ENCODE results near the gene GNG12. TPM values are rescaled to one million over a fixed set of nuclear protein-coding genes. Genes with fewer than 3 reads are reported as not detected.

Gene GNG12
- total RNA-seq, 1 experiment from 2014 or later: 14.3 TPM

DNA sequence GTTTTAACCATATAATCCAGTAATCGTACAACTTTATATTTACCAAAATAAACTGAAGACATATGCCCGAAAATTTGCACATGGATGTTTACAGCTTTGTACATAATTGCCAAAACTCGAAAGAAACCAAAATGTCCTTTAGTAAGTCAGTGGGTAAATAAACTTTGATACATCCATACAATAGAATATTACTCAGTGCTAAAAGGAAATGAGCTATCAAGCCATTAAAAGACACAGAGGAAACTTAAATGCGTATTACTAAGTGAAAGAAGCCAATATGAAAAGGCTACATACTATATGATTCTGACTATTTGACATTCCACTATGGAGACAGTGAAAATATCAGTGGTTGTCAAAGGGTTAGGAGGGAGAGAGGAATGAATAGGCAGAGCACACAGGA is 23.4 kb downstream of the GNG12 start:
- Histone ChIP-seq H3K27ac (ENCODE audit: insufficient read length, low read depth, low read length) (no peak overlapping the region), H2BK12ac (ENCODE audit: insufficient read length, low read depth, low read length) (no peak overlapping the region), H4K5ac (ENCODE audit: insufficient read length, low read depth, low read length) (no peak overlapping the region), H2AFZ (ENCODE audit: low read length) (no peak overlapping the region), H3K9me3 (ENCODE audit: control insufficient read depth, low read depth, low read length) (no peaks in the 10 kb centered on the region), H3K4me2 (ENCODE audit: insufficient read depth, insufficient read length, low read length) (no peak overlapping the region), H3K23me2 (ENCODE audit: insufficient read length, low read depth, low read length, poor library complexity, severe bottlenecking) (no peaks in the 10 kb centered on the region), H3K27me3 (ENCODE audit: insufficient read depth, low read length) (no peaks in the 10 kb centered on the region), H2AK5ac (ENCODE audit: insufficient read length, low read length) (no peak overlapping the region), H2BK120ac (ENCODE audit: low read depth, low read length, poor library complexity, severe bottlenecking) (no peak overlapping the region), H2BK15ac (ENCODE audit: low read depth, low read length) (no peak overlapping the region), H3K18ac (ENCODE audit: insufficient read length, low read depth, low read length) (no peak overlapping the region), H3K4me1 (ENCODE audit: insufficient read depth, low read length) (no peaks in the 10 kb centered on the region), H3K56ac (ENCODE audit: insufficient read length, low read depth, low read length) (no peak overlapping the region), H3K9ac (ENCODE audit: extremely low read depth, insufficient read length, low read length) (no peak overlapping the region), H3K23ac (ENCODE audit: insufficient read length, low read depth, low read length) (no peak overlapping the region), H4K91ac (ENCODE audit: insufficient read length, low read depth, low read length) (no peak overlapping the region), H3K79me1 (ENCODE audit: insufficient read depth, low read depth, low read length, poor library complexity, severe bottlenecking) (no peaks in the 10 kb centered on the region), H2BK20ac (ENCODE audit: low read depth, low read length, poor library complexity, severe bottlenecking) (no peak overlapping the region), H3K4ac (ENCODE audit: low read depth, low read length) (no peak overlapping the region), H2BK5ac (ENCODE audit: insufficient read length, low read length) (no peak overlapping the region), H4K8ac (replicated peaks; ENCODE audit: insufficient read length, low read depth, low read length) (no peak overlapping the region), H4K20me1 (ENCODE audit: control insufficient read depth, insufficient read depth, insufficient read length) (no peaks in the 10 kb centered on the region), H3T11ph (ENCODE audit: low read length) (no peak overlapping the region), H3K79me2 (ENCODE audit: insufficient read depth, low read length) (no peaks in the 10 kb centered on the region; the same call in 1 of the 2 replicates), H3K14ac (ENCODE audit: insufficient read depth, low read length) (no peak overlapping the region)
- H3K4me3 Mint-ChIP-seq: no peak overlapping the region
- H3K36me3 Mint-ChIP-seq (ENCODE audit: insufficient read depth in 1 of 3, low read depth in 3 of 3): no peaks in the 10 kb centered on the region
- no peaks in the 10 kb centered on the region for H3K9me3 Mint-ChIP-seq
- TF ChIP-seq, protein P1, sequence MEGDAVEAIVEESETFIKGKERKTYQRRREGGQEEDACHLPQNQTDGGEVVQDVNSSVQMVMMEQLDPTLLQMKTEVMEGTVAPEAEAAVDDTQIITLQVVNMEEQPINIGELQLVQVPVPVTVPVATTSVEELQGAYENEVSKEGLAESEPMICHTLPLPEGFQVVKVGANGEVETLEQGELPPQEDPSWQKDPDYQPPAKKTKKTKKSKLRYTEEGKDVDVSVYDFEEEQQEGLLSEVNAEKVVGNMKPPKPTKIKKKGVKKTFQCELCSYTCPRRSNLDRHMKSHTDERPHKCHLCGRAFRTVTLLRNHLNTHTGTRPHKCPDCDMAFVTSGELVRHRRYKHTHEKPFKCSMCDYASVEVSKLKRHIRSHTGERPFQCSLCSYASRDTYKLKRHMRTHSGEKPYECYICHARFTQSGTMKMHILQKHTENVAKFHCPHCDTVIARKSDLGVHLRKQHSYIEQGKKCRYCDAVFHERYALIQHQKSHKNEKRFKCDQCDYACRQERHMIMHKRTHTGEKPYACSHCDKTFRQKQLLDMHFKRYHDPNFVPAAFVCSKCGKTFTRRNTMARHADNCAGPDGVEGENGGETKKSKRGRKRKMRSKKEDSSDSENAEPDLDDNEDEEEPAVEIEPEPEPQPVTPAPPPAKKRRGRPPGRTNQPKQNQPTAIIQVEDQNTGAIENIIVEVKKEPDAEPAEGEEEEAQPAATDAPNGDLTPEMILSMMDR (conservative IDR thresholded peaks at IDR 0.05): no peak
- WGBS (ENCODE audit: extremely low coverage, insufficient read length, low lambda C conversion rate): no CpG with 5 or more reads among the region's 4 CpGs
- H3K4me1 Mint-ChIP-seq: peaks cover 0 to 3% of the 10 kb centered on the region in 2 experiments; a peak in 2 of 4 replicates
- no peak overlapping the region for H3K27ac Mint-ChIP-seq
- no peak for DNase-seq
- H3K27me3 Mint-ChIP-seq (ENCODE audit: low read depth): no peaks in the 10 kb centered on the region

All from H9 (cell line).